Activated CD4-positive, alpha-beta T cell treated with anti-CD3 and anti-CD28 coated beads, Interleukin-2, amount 50 U/mL, for 4 hours (primary cell): Measurements from ENCODE around the gene FPGS.
"Not testable (repeated sequence)": the region's sequence is repeated elsewhere in the genome, so short reads cannot be mapped to it uniquely, and the experiment has no call there.

Experiments used
- DNase-seq, 2 experiments: peaks; one replicate each; pipeline ENCODE4 v3.0.0-alpha.2; 2020

FPGS gene

GRCh38 chr9:127802576-127803443 lies at the start of gene FPGS:
FPGS (plus strand) TSS chr9:127802882; CDS start chr9:127802925, 43 bp downstream.
- DNase-seq, result peak; percentile 70 to 73

GRCh38 chr9:127753148-127753547 lies 49.5 kb upstream of the FPGS start:
- no peak for DNase-seq

DNA sequence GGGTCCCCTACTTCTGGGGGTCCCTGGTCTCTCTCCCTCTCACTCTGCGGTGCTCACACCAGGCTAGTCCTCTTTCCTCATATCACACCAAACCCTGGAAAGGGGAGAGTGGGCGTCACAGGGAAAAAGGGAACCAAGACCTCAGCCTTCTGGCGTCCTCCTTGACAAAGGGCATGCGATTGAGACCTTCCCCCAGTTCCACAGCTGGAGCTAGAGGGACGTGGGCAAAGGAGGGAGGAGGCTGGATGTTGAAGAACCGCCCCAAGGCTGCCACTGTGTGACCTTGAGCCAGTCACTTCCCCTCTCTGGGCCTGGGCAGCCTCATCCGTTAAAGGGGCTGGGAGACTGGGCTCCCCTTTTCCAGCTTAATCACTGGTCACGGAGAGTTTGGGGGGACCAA lies 49.1 kb upstream of the FPGS start:
- DNase-seq, result no peak

DNA sequence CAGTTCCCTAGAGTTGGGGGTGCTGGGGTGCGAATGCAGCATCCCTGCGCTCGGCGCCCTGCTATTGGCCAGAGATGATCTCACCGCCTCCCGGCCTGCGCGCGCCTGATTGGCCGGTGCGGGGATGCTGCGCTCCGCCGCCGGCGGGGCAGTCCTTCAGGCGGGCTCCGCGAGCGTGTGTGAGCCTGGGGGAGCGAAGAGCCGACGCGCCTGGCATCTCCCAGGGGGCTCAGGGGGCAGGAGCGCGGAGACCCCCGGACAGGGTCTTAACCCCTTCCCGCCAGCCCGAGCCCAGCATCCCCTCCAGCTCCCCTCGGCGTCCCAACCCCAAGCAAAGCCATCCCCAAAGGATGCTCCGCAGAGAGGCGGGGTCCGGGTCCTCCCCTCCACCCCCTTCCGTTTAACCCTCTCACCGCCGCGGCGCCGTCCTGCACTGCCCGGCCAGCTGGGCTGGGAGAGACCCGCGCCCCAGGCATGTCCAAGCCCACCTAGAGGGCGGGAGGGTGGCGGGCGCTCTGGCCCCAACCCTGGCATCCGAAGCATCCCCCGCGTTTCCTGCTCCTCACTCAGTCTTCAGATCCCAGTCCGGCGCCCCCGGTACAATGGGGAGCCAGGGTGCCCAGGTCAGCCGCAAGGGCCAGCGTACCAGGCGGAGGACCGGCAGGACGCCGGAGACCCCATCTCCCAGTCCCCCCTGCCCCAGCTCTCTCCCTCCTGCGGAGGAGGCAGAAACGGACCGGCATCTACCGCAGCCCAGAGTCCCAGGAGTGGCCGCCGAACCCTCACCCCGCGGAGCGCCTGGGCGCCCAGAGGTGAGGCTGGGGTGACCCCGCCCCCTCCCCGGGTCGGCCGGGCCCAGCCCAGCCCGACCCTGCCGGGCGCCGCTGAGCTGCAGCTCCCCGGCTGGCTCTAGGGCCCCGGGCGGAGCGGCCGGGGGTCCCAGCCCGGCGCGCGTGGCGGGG lies 48.3 kb upstream of the FPGS start:
- DNase-seq, result no peak

GRCh38 chr9:127755061-127756060 lies 47.3 kb upstream of the FPGS start:
- DNase-seq, result no peak

DNA sequence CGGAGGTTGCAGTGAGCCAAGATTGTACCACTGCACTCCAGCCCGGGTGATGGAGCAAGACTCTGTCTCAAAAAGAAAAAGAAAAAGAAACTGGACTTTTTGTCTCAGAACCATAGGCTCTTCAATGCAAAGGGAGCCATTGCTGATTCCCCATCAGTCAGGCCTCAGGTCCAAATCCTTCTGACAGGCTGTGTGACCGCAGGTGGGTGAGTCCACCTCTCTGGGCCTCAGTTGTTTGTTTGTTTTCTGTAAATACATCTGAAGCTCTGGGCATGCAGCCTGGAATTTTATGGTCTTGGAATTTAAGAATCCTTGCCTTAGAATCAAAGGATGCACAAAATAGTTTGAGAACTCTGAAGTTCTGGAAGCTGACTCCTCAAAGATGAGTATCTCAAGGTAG lies 46.4 kb upstream of the FPGS start:
- no peak for DNase-seq

DNA sequence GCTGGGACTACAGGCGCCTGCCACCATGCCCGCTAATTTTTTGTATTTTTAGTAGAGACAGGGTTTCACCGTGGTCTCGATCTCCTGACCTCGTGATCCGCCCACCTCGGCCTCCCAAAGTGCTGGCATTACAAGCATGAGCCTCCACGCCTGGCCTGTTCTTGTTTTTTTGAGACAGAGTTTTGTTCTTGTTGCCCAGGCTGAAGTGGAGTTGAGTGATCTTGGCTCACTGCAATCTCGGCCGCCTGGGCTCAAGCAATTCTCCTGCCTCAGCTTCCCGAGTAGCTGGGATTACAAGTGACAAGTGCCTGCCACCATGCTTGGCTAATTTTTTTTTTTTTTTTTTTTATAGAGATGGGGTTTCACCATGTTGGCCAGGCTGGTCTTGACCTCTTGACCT lies 45.9 kb upstream of the FPGS start:
- DNase-seq, result not testable (repeated sequence)

GRCh38 chr9:127758843-127759242 lies 43.8 kb upstream of the FPGS start:
- DNase-seq, result no peak

- no peak for DNase-seq
These were observed 41.6 kb upstream of the FPGS start for GRCh38 chr9:127761061-127761460.

DNA sequence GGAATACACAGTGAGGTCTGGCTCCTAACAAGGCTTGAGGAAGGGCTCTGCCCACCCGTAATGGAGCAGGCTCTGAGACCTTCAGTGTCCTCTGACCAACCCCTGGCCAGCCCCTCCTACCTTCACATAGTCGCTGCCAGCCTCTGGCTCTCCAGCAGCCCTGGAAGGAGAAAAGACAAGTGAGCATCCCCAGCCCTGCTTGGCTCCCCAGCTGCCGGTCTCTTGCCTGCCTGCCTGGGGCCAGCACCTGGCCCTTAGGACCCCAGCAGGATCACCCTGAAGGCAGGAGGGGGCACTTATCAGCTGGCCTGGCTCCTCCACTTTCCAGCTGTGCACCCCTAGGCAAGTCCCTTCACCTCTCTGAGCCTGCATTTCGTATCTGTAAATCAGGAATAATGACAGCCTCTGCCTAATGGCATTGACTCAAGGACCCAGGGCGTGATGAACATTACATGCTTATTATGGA lies 41.2 kb upstream of the FPGS start:
- DNase-seq, result no peak

DNA sequence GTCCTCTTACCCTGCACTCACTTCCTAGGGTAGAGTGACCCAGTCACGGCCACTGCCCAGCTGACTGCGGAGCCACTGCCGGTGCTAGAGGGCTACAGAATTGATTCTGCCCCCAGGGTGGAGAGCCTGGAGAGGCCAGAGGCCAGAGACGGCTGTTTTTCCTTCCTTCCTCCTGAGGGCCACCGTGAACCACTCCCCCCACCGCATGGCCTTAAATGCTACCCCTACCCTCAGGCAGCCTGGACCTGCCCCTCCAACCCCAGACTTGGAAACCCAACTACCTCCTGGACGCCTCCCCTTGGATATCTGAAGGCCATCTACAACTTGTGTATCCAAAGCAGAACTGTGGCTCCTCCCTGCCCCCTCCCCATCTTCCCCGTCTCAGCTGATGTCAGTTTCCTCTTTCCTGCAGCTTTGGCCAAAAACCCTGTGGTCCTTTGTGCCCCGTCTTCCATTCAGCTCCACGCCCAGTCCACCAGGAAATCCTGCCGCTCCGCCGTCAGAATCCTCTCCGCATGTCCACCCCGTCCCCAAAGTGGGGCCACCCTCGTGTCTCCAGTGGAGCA lies 40.5 kb upstream of the FPGS start:
- no peak for DNase-seq

DNA sequence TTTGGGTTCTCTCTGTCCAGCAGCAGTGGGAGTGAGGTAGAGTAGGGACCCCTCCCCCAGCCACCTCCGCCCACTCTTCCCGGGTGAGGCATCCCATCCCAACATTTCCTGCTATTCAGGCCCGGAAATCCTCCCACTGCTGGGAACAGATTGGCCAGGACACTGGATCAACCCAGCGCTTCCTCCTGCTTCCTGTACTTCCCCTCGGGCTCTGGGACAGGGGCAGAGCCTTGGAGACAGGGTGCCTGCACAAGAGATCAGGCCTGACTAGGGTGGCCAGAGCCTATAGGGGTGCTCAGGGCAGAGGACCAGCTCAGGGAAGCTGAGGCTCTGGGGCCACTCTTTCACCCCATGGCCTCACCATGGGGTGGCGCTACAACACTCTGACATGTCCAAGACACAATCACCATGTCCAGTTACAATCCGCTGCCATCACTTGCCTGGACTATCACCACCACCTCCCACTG lies 38.7 kb upstream of the FPGS start:
- DNase-seq, result no peak

GRCh38 chr9:127765418-127765817 lies 37.3 kb upstream of the FPGS start:
- no peak for DNase-seq

DNA sequence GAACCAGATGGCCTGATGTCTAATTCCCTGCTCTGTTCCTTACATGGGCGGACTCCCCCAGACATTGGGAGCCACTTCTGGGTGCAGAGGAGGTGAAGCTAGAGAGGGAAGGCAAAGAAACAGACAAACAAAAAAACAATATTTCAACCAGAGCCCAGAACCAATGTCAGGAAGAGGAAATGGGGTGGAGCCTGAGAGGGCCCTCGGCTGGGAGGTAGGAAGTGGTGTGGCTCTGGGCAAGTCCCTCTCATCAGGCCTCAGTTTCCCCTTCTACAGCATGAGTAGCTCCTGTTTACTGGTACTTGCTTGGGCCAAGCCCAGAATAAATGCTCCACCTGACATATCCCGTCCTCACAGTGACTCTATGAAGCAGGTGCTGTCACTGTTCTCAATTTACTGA lies 35.3 kb upstream of the FPGS start:
- DNase-seq, result no peak

GRCh38 chr9:127767909-127768331 lies 34.8 kb upstream of the FPGS start:
- DNase-seq, result no peak

GRCh38 chr9:127768698-127769097 lies 34.0 kb upstream of the FPGS start:
- DNase-seq, result no peak

- DNase-seq, result no peak
These were observed 33.6 kb upstream of the FPGS start for GRCh38 chr9:127769101-127769500.

GRCh38 chr9:127769929-127770582 lies 32.6 kb upstream of the FPGS start:
- no peak for DNase-seq

DNA sequence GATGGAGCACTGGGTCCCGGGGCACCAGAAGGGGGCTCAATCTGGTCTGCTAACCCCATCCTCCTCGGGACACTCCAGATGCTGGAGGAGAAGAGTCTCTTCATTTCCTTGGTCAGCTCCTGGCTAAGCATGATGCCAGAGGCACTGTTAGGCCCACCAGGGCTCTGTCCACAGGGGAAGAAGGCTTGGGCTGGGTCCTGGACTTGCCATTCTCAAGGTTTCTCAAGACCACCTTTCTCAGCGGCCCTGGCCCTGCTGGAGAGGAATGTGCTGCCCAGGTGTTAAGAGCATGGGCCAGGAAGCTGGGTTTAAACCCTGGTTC lies 32.1 kb upstream of the FPGS start:
- DNase-seq, result no peak

DNA sequence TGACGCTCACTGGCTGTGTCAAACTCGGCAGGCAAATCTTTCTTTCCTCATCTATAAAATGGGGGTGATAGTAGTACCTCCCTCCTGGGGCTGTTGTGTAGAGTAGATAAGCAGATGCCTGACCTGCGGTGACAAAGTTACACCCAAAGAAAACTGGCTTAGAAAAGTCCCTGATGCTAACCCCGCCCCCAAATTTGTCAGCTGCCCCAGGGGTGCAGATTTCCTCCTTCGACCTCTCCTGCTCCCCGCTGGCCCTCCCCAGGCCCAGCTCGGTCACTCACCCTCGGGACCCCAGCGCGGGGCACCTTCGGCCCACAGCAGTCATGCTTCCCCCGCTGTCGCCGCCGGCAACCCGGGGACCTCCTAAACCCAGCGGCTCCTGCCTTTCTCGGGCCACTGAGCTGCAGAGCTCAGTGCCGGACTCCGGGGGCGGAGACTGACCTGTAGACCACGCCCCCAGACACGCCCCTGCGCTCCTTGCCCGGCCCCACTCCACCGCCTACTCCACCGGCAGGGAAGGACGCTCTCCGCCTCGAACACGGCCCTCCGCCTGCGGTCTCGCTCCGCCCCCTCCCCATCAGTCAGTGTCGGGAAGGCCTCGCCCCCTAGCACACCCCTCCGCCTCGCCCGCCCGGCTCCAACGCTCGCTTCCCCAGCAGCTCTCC lies 31.6 kb upstream of the FPGS start:
- peak; percentile 95 to 96 for DNase-seq
